ENCODE data around the gene ZSWIM7.
A peak's percentile ranks its signal among the peaks of the same experiment; 100 is the strongest.
"Not testable (repeated sequence)": the region's sequence is repeated elsewhere in the genome, so short reads cannot be mapped to it uniquely, and the experiment has no call there.

Gene ZSWIM7

DNA sequence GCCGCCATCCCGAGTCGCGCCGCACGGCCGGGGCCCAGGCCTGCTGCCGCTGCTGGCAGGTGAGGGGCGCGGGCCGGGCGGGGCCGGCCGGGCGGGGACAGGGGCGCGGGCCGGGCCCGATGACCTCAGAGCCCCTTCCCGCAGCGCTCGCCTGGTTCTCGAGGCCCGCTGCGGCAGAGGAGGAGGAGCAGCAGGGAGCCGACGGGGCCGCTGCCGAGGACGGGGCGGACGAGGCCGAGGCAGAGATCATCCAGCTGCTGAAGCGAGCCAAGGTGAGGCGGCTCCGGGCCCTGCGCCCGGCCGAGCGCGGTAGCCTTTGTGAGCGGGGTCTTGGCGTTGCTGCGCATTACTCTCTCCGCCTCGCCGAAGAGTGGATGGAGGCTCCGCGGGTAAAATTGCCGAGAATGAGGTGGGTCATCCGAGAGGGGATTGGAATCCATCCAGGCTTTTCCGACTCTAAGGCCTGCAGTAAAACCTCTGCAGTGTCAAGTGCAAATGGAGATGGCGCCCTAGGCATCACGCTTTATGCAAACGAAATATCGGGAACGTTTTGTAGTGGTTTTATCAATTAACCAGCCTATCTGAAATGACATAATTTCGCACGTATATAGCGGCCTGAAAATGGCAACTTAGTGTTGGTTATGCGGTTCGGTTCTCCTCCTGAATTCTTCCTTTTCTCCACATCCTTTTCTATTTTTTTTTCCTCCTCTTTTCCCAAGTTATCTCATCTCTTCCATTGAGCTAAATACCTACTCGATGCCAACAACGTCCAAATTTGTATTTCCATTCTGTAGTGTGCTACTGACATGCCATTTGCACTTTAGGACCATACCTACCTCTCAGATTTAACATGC, 697 bp upstream of the ZSWIM7 start:
- peak in 24 of 51 donors; percentile 8 to 66 (median 48) for DNase-seq

GRCh38 chr17:15998031-15998562, 1.4 kb downstream of the ZSWIM7 start:
- no peak for DNase-seq

GRCh38 chr17:15996322-15996721, 3.2 kb downstream of the ZSWIM7 start:
- DNase-seq = no peak

GRCh38 chr17:15981646-15982580, 17.6 kb downstream of the ZSWIM7 start:
- DNase-seq = no peak

- DNase-seq = no peak
Measured at GRCh38 chr17:15981208-15981607, 18.3 kb downstream of the ZSWIM7 start.

DNA sequence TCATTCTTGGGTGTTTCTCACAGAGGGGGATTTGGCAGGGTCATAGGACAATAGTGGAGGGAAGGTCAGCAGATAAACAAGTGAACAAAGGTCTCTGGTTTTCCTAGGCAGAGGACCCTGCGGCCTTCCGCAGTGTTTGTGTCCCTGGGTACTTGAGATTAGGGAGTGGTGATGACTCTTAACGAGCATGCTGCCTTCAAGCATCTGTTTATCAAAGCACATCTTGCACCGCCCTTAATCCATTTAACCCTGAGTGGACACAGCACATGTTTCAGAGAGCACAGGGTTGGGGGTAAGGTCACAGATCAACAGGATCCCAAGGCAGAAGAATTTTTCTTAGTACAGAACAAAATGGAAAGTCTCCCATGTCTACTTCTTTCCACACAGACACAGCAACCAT, 20.5 kb downstream of the ZSWIM7 start:
- DNase-seq = not testable (repeated sequence)

- no peak for DNase-seq
Measured at GRCh38 chr17:15978606-15979005, 20.9 kb downstream of the ZSWIM7 start.

DNA sequence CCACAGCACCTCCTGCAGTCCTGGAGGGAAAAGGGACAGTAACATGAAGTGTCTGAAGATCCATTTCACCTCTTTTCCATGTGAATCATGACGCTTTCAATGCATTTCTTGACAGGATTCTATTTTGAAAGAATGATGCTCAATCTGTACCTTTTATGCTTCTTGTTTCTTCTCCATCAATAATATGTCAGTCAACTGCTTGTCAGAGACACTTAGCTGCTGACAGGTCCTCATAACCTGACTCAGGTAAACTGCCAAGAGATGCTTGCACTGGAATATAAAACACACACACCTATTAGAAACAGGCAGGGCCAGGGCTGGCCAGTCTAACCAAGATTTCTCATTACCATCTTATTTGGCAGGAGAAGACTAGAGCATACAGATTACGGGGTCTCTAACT, 21.6 kb downstream of the ZSWIM7 start:
- no peak for DNase-seq

DNA sequence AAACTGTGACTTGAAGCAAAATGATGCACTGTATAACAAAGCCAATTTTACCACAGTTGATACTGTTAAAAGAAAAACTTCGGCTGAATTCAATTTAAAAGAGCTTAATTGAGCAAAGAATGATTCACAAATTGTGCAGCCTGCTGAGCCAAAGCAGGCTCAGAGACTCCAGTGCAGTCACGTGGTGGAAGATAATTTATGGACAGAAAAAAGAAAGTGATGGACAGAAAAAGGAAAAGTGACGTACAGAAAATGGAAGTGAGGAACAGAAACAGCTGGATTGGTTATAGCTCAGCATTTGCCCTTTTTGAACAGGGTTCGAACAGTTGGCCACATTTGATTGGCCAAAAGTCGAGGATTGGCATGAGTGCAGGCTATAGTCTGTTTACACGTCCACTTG, 25.7 kb downstream of the ZSWIM7 start:
- no peak for DNase-seq

DNA sequence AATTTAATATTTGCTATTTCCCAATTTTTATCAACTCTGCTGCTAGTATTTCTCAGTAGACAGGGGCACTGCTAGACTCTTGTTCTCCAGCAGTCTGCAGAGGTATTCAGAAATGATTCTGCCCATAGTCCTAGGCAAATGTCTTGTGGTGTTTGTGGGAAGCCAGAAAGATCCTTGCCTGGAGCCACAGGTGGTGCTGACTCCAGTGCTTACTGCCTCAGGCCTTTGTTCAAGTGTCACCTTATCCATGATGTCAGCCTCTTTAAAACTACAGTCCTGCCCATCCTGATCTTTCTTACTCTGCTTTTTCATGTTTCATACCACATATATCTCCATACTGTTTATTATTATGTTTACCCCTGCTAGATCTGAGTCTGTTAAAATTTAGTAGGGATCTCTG, 26.5 kb downstream of the ZSWIM7 start:
- DNase-seq = no peak

DNA sequence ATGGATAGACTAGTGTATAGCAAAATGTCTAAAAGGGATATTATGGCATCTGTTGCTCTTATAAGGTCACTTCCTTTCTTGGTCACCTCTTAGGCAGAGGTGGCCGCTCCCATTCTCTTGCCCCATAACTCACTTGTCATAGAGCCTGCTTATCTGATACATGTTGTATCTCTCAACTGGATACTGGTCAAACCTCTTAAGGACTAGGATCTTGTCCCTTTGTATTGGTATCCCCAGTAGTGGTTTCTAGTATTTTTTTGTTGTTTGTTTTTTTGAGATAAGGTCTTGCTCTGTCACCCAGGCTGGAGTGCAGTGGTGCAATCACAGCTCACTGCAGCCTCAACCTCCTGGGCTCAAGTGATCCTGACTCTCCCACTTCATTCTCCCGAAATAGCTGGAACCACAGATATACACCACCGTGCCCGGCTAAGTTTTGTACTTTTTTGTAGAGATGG, 27.0 kb downstream of the ZSWIM7 start:
- DNase-seq = no peak

GRCh38 chr17:15971882-15972281, 27.6 kb downstream of the ZSWIM7 start:
- DNase-seq = no peak

DNA sequence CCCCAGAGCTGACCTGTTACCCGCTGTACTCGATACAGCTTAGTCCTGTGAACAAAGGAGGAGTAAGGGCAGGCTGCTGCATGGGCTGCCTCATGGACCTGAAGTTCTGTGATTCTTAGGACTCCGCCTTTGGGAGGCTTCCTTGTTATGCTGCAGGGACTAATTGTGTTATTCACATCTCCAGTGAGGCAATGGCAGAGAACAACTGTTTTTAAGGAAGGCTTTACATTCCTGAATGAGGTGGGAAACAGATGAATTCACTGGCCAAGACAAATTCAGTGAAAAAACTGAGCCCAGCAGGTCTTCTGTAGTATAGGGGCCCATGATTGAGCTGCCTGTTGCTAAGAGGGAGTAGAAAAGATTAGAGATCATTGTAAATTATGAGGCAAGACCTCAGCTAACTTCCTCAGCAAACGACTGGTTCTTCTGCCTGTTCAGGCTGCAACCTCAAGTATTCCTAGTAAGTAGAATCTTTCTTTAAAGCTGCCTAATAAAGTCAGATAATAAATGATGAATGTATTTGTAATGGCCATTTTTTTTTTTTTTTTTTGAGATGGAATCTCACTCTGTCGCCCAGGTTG, 28.3 kb downstream of the ZSWIM7 start:
- no peak for DNase-seq

GRCh38 chr17:15970500-15970899, 29.0 kb downstream of the ZSWIM7 start:
- DNase-seq = no peak

GRCh38 chr17:15969463-15969862, 30.0 kb downstream of the ZSWIM7 start:
- no peak for DNase-seq

DNA sequence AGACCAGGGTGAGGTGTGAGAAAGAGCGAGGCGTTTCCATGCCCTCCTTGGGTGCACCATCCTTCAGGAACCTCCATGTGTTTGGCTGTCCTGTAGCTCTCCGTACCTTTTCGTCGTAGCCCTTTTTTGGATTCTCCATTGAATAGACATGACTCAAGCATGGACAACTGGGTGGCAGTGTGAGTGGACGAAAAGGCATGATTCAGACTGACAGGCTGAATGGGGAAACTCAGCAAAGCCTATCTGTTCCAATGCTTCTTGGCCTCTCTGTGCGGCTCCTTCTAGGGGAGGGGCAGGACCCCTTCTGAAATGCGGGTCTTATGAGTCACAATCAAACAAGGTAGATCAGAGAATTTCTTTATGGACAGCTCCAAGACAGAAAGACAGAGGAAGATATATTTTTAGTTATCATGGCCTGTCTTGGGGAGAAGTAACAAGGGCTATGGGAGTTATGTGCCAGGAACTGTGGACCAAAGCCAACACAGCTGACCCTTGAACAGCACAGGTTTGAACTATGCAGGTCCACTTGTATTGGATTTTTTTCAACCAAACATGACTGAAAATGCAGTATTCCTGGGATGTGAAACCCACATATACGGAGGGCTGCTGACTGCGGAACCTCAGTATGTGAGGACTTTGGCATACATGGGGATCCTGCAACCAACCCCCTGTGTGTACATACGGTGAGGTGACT, 31.7 kb downstream of the ZSWIM7 start:
- DNase-seq = no peak

DNA sequence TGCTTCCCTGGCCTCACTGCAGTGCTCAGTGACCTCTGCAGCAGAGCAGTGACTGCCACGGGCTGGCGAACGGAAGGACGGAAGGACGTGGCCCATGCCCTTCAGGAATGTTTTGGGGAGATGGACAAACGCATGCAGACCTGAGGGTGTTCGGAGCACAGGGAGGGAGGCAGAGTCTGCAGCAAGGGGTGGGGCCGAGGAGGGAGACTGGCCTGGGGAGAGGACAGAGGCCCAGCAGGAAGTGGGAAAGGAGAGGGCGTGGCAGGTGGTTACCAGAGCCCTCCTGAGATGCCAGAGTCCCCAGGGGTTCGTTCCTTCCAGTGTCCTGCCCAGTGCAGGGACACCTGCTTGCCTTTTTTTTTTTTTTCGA, 32.6 kb downstream of the ZSWIM7 start:
- DNase-seq = peak in 1 of 51 donors; percentile 65

GRCh38 chr17:15966183-15966878, 33.2 kb downstream of the ZSWIM7 start:
- DNase-seq = peak in 14 of 51 donors; percentile 23 to 65 (median 41)

DNA sequence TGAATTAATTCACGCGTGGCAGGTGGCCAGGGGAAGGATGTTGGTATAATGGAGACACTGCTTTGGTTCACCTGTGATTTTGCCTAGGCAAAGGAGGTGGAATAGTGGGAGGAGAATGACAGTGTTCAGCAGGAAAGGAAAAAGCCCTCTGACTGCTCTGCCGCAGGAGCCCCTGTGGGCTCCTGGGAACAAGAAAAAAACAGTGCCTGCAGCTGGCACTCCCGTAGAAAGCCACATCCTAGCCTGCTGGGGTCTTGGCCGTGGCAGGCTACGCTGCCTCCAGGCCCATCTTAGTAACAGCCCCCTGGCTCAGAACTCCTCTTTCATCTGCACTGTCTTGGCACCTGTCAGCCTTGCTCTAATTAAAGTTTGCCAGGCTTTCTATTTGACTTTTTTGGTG, 34.0 kb downstream of the ZSWIM7 start:
- DNase-seq = peak in 3 of 51 donors; percentile 9 to 21 (median 10)

GRCh38 chr17:15963670-15964110, 35.8 kb downstream of the ZSWIM7 start:
- no peak for DNase-seq

All from hypothalamus (tissue), 51 donors.